Activated T-cell treated with anti-CD3 and anti-CD28 coated beads for 24 hours (primary cell): ENCODE results near the gene FARS2.

Source experiments
- DNase-seq: peaks from one replicate; pipeline ENCODE4 v3.0.0-alpha.2; 2020; ENCODE audit warnings: low read depth

FARS2 gene

GRCh38 chr6:5468586-5468985 is 207.3 kb downstream of the FARS2 start:
- no peak for DNase-seq

GRCh38 chr6:5469101-5469846 is 208.0 kb downstream of the FARS2 start:
- no peak for DNase-seq

- peak; percentile 32 for DNase-seq
Observed at GRCh38 chr6:5471044-5471443, 209.7 kb downstream of the FARS2 start.

- DNase-seq, result no peak
Observed at GRCh38 chr6:5471637-5472398, 210.5 kb downstream of the FARS2 start.

GRCh38 chr6:5472571-5472970 is 211.3 kb downstream of the FARS2 start:
- DNase-seq, result no peak

- no peak for DNase-seq
Observed at GRCh38 chr6:5475779-5476178, 214.5 kb downstream of the FARS2 start.

- no peak for DNase-seq
Observed at GRCh38 chr6:5478380-5478779, 217.1 kb downstream of the FARS2 start.

- no peak for DNase-seq
Observed at GRCh38 chr6:5481033-5481432, 219.7 kb downstream of the FARS2 start.

- DNase-seq, result no peak
Observed at GRCh38 chr6:5481750-5482149, 220.4 kb downstream of the FARS2 start.

GRCh38 chr6:5482619-5483018 is 221.3 kb downstream of the FARS2 start:
- no peak for DNase-seq

- no peak for DNase-seq
Observed at GRCh38 chr6:5484692-5485091, 223.4 kb downstream of the FARS2 start.

GRCh38 chr6:5486214-5486613 is 224.9 kb downstream of the FARS2 start:
- no peak for DNase-seq

- no peak for DNase-seq
Observed at GRCh38 chr6:5490501-5491069, 229.3 kb downstream of the FARS2 start.

GRCh38 chr6:5492356-5492755 is 231.0 kb downstream of the FARS2 start:
- no peak for DNase-seq

GRCh38 chr6:5493806-5494205 is 232.5 kb downstream of the FARS2 start:
- DNase-seq, result no peak

GRCh38 chr6:5497896-5498578 is 236.7 kb downstream of the FARS2 start:
- no peak for DNase-seq

GRCh38 chr6:5498579-5498899 is 237.2 kb downstream of the FARS2 start:
- no peak for DNase-seq

- no peak for DNase-seq
Observed at GRCh38 chr6:5499644-5500306, 238.5 kb downstream of the FARS2 start.

GRCh38 chr6:5501837-5502236 is 240.5 kb downstream of the FARS2 start:
- DNase-seq, result no peak

GRCh38 chr6:5504078-5504477 is 242.8 kb downstream of the FARS2 start:
- DNase-seq, result no peak

GRCh38 chr6:5506149-5506548 is 244.8 kb downstream of the FARS2 start:
- DNase-seq, result no peak

GRCh38 chr6:5506597-5506996 is 245.3 kb downstream of the FARS2 start:
- DNase-seq, result no peak
